ENCODE data around the gene RUNX2. TPM values are rescaled to one million over a fixed set of nuclear protein-coding genes. Genes with fewer than 3 reads are reported as not detected.

The RUNX2 gene
- total RNA-seq, 1 donor from 2014 or later, result 26.1 TPM

- no peaks in the 10 kb centered on the region for H4K20me1 ChIP-seq (ENCODE audit: insufficient read depth, low read length)
- peaks cover 7% of the 10 kb centered on the region for H3K36me3 Mint-ChIP-seq (ENCODE audit: low read depth, unreplicated experiment)
- H3K4me1 ChIP-seq (ENCODE audit: insufficient read depth, low read length), result peaks cover 9% of the 10 kb centered on the region
- no peak overlapping the region for H3K9ac ChIP-seq (ENCODE audit: low read length)
- no peak overlapping the region for H3K27ac Mint-ChIP-seq (ENCODE audit: unreplicated experiment)
- H3K4me2 ChIP-seq (ENCODE audit: low read length), result no peak overlapping the region
- H2AFZ ChIP-seq (ENCODE audit: low read depth, low read length), result no peak overlapping the region
- no peaks in the 10 kb centered on the region for H3K27me3 ChIP-seq (ENCODE audit: insufficient read depth, low read length)
- no peak for TF ChIP-seq CTCF (IDR thresholded peaks at IDR 0.05; ENCODE audit: insufficient read depth, low read depth, low read length)
- TF ChIP-seq EZH2 (IDR thresholded peaks at IDR 0.05; ENCODE audit: insufficient read depth, low read length), result no peak
- no peak overlapping the region for H3K4me3 ChIP-seq (ENCODE audit: insufficient read depth, low read depth, low read length)
- peaks cover 24% of the 10 kb centered on the region for H3K4me1 Mint-ChIP-seq (ENCODE audit: low read depth, unreplicated experiment)
- FAIRE-seq (no peak), DNase-seq (ENCODE audit: low read depth) (no peak)
- H3K27me3 Mint-ChIP-seq (ENCODE audit: low read depth, unreplicated experiment), result no peaks in the 10 kb centered on the region
- H3K4me3 Mint-ChIP-seq (ENCODE audit: unreplicated experiment), result no peak overlapping the region
- peaks cover 4% of the 10 kb centered on the region for H3K9me3 Mint-ChIP-seq (ENCODE audit: unreplicated experiment)
- no peak overlapping the region for H3K27ac ChIP-seq (ENCODE audit: low read depth, low read length)
- H3K9me3 ChIP-seq (ENCODE audit: insufficient read depth, low read depth, low read length), result no peaks in the 10 kb centered on the region
- no peaks in the 10 kb centered on the region for H3K79me2 ChIP-seq (ENCODE audit: insufficient read depth, low read length)
- no peaks in the 10 kb centered on the region for H3K36me3 ChIP-seq (ENCODE audit: insufficient read depth, low read length)
These were observed 314.4 kb downstream of the RUNX2 start for GRCh38 chr6:45642331-45643125.

- H3K4me3 Mint-ChIP-seq (ENCODE audit: unreplicated experiment), result no peak overlapping the region
- Histone ChIP-seq H3K9ac (ENCODE audit: low read length) (no peak overlapping the region), H4K20me1 (ENCODE audit: insufficient read depth, low read length) (no peaks in the 10 kb centered on the region), H3K4me3 (ENCODE audit: insufficient read depth, low read depth, low read length) (no peak overlapping the region), H3K36me3 (ENCODE audit: insufficient read depth, low read length) (no peaks in the 10 kb centered on the region), H3K27me3 (ENCODE audit: insufficient read depth, low read length) (no peaks in the 10 kb centered on the region), H3K4me2 (ENCODE audit: low read length) (no peak overlapping the region), H3K4me1 (ENCODE audit: insufficient read depth, low read length) (peaks cover 11% of the 10 kb centered on the region), H3K79me2 (ENCODE audit: insufficient read depth, low read length) (no peaks in the 10 kb centered on the region), H3K9me3 (ENCODE audit: insufficient read depth, low read depth, low read length) (no peaks in the 10 kb centered on the region), H2AFZ (ENCODE audit: low read depth, low read length) (no peak overlapping the region), H3K27ac (ENCODE audit: low read depth, low read length) (no peak overlapping the region)
- TF ChIP-seq CTCF (IDR thresholded peaks at IDR 0.05; ENCODE audit: insufficient read depth, low read depth, low read length), result no peak
- no peak for TF ChIP-seq EZH2 (IDR thresholded peaks at IDR 0.05; ENCODE audit: insufficient read depth, low read length)
- peaks cover 24% of the 10 kb centered on the region for H3K4me1 Mint-ChIP-seq (ENCODE audit: low read depth, unreplicated experiment)
- H3K36me3 Mint-ChIP-seq (ENCODE audit: low read depth, unreplicated experiment), result peaks cover 5% of the 10 kb centered on the region
- peaks cover 4% of the 10 kb centered on the region for H3K9me3 Mint-ChIP-seq (ENCODE audit: unreplicated experiment)
- no peak for FAIRE-seq
- peak; percentile 36 for DNase-seq (ENCODE audit: low read depth)
- no peaks in the 10 kb centered on the region for H3K27me3 Mint-ChIP-seq (ENCODE audit: low read depth, unreplicated experiment)
- H3K27ac Mint-ChIP-seq (ENCODE audit: unreplicated experiment), result peak overlapping the region; percentile 12
These were observed 315.0 kb downstream of the RUNX2 start for GRCh38 chr6:45643126-45643525.

GRCh38 chr6:45644720-45645119, 316.6 kb downstream of the RUNX2 start:
- H4K20me1 ChIP-seq (ENCODE audit: insufficient read depth, low read length), result no peaks in the 10 kb centered on the region
- no peak overlapping the region for H3K9ac ChIP-seq (ENCODE audit: low read length)
- H3K4me2 ChIP-seq (ENCODE audit: low read length), result no peak overlapping the region
- no peaks in the 10 kb centered on the region for H3K27me3 ChIP-seq (ENCODE audit: insufficient read depth, low read length)
- Mint-ChIP-seq H3K27me3 (ENCODE audit: low read depth, unreplicated experiment) (no peaks in the 10 kb centered on the region), H3K4me3 (ENCODE audit: unreplicated experiment) (no peak overlapping the region), H3K9me3 (ENCODE audit: unreplicated experiment) (peaks cover 3% of the 10 kb centered on the region), H3K4me1 (ENCODE audit: low read depth, unreplicated experiment) (peaks cover 31% of the 10 kb centered on the region), H3K36me3 (ENCODE audit: low read depth, unreplicated experiment) (peaks cover 7% of the 10 kb centered on the region), H3K27ac (ENCODE audit: unreplicated experiment) (no peak overlapping the region)
- no peaks in the 10 kb centered on the region for H3K79me2 ChIP-seq (ENCODE audit: insufficient read depth, low read length)
- DNase-seq (ENCODE audit: low read depth) (no peak), FAIRE-seq (no peak)
- H3K9me3 ChIP-seq (ENCODE audit: insufficient read depth, low read depth, low read length), result no peaks in the 10 kb centered on the region
- H3K4me3 ChIP-seq (ENCODE audit: insufficient read depth, low read depth, low read length), result no peak overlapping the region
- H3K4me1 ChIP-seq (ENCODE audit: insufficient read depth, low read length), result peaks cover 11% of the 10 kb centered on the region
- TF ChIP-seq CTCF (IDR thresholded peaks at IDR 0.05; ENCODE audit: insufficient read depth, low read depth, low read length) (no peak), EZH2 (IDR thresholded peaks at IDR 0.05; ENCODE audit: insufficient read depth, low read length) (no peak)
- no peak overlapping the region for H3K27ac ChIP-seq (ENCODE audit: low read depth, low read length)
- no peaks in the 10 kb centered on the region for H3K36me3 ChIP-seq (ENCODE audit: insufficient read depth, low read length)
- no peak overlapping the region for H2AFZ ChIP-seq (ENCODE audit: low read depth, low read length)
